Breast epithelium (tissue), 3 donors: ENCODE results near the gene ARL2.

Source experiments
- CTCF ChIP-seq, 3 donors: fragments of 450-650 bp; IDR thresholded peaks; one replicate each; pipeline ENCODE4 v1.5.1; 2016 to 2017; ENCODE audit warnings: antibody characterized with exemption in 3 of 3, mild to moderate bottlenecking in 3 of 3, moderate library complexity in 3 of 3
- POLR2A ChIP-seq: fragments of 450-650 bp; IDR thresholded peaks from one replicate; pipeline ENCODE4 v1.6.1; 2016; ENCODE audit warnings: antibody characterized with exemption, mild to moderate bottlenecking, moderate library complexity

GRCh38 chr11:65021509-65021908, 7.5 kb downstream of the ARL2 start:
- TF ChIP-seq CTCF (IDR thresholded peaks at IDR 0.05): no peak
- TF ChIP-seq POLR2A: no peak
